Sciatic nerve (tissue), 2 donors: ENCODE results near the gene TRIOBP. TPM values are rescaled to one million over a fixed set of nuclear protein-coding genes. Genes with fewer than 3 reads are reported as not detected.

Experiments
- ATAC-seq: fragments of 200-7000 bp; cut with Tn5 transposase; one replicate; pipeline ENCODE4 v1.9.1; 2020; ENCODE audit warnings: mild to moderate bottlenecking, moderate library complexity
- DNase-seq: peaks from one replicate; pipeline ENCODE4 v3.0.0-alpha.2; 2020; ENCODE audit warnings: low spot score
- intact Hi-C: fragments of 100-400 bp; cut with DNase I; formaldehyde crosslinking; loops from one replicate; pipeline ENCODE4 v1.14.2; 2022
- total RNA-seq: library from RNA; stranded (reverse); fragmentation: NEBNext Ultra II Directional; extraction: Animal tissue kit (Norgen Biotek cat#: 25700); gene quantifications from one replicate; pipeline ENCODE4 v1.2.1, GENCODE V29; 2021
- donor health status: DM: no; HTN: no; CAD: no.
- donor health status: DM: no; HTN: no; CAD: no.

The TRIOBP gene
- total RNA-seq, 1 donor from 2014 or later: 84.0 TPM

DNA sequence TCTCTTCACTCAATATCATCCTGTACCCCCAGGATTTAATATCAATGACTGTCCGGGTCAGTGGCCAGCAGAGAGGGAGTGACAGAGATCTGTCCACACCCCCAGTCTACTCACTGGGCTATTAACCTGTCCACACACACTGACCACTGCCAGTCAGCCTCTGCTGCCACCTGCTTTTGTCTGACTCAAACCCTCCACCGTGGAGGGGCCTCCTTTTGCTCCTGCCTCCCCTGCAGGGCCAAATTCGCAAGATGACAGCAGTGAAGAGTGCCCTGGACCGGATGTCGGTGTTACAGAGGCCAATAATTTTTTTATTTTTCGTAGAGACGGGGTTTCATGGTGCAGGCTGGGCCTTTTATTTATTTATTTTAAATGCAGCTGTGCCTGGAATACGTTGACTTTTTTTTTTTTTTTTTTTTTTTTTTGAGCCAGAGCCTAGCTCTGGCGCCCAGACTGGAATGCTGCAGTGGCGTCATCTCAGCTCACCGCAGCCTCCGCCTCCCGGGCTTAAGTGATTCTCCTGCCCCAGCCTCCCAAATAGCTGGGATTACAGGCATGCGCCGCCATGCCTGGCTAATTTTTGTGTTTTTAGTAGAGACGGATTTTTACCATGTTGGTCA is 33.2 kb upstream of the TRIOBP start:
- DNase-seq: no peak
- intact Hi-C loops: no loop called here
- ATAC-seq: no peak

DNA sequence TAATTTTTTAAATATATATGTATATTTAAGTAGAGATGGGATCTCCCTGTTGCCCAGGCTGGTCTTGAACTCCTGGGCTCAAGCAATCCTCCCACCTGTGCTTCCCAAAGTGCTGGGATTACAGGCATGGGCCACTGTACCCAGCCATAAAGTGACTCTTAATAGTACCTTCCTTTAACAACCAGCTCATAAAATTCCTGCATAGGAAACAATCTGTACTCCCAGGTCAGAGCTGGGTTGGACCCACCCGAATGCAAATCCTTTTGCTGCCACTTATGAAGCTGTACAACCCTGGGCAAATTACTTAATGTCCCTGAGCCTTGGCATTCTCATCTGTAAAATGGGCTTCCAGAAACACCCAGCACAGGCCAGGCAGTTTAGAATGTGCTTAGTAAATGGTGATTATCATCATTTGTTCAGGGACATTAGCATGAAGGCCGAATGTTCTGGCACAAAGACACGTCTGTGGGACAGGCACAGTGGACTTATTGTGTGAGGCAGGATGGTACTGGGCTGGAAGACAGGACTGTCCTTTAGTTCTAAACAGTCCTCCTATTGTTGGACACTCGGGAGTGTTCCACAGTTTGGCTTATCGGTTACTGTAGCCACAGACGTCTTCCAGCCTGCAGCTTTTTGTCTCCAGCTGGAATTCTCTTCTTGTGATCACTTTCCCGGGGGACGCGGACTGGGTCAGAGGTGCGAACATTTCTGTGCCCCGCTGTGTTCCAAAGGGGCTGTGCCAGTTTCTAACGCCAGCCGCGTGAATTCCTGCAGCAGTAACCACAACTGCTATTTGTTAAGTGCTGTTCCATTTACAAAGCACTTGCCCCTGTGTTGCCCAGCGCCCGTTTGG is 32.4 kb upstream of the TRIOBP start:
- intact Hi-C loops: no loop called here
- DNase-seq: no peak
- peak; percentile 76 for ATAC-seq

DNA sequence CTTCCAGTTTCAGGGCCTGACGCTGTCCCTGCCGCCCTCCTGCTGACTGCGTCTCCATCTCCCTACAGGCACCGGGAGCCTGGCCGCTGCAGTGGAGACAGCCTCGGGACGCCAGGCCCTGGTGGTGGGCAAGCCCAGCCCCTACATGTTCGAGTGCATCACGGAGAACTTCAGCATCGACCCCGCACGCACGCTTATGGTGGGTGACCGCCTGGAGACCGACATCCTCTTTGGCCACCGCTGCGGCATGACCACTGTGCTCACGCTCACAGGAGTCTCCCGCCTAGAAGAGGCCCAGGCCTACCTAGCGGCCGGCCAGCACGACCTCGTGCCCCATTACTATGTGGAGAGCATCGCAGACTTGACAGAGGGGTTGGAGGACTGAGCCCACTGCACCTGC is 31.4 kb upstream of the TRIOBP start:
- intact Hi-C loops: no loop called here
- no peak for DNase-seq
- ATAC-seq: no peak

DNA sequence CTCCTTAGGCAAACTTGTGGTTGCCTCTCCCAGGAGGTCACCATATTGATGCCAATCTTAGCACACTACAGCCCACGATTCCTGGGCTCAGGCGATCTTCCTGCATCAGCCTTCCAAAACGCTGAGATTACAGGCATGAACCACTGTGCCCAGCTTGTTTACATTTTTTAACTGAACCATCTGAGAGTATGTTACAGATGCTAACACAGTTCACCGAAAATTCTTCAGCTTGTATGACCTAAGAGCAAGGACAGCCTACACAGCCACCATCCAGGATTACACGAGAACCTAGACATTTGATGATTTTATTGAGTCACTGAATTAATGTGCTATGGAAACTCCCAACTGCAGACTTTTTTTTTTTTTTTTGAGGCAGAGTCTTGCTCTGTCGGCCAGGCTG is 27.3 kb upstream of the TRIOBP start:
- intact Hi-C loops: no loop called here
- no peak for DNase-seq
- ATAC-seq: no peak

DNA sequence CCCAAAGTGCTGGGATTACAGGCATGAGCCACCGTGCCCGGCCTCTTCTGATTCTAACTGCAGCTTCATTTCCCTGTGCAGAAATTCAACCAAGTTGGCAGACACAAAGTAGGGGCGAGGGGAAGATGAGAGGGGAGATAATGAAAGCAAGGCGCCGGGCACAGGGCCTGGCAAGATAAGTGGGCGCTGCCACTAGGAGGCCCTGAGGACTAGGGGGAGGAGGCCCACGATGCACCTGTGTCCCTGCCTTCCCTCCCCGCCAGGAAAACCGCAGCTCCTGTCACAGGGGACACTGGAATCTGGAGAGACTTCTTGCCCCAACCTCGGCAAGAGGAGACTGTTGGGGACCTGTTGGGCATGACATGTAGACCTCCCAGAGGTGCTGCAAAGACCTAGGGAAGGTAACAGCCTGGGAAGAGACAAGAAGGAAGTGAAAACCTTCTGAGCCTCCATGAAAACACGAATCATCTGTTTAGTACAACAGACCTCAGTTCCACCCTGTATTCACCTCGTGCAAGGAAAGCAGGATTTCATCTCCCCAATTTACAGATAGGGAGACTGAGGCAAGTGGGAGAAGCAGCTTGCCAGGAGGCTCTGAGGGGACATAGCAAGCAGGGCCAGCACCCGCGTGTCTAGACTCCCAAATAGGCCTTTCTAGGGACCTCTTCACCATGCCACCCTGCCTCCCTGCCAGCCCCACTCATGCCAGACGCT is 24.5 kb upstream of the TRIOBP start:
- DNase-seq (no peak), ATAC-seq (no peak)
- intact Hi-C loops: no loop called here

DNA sequence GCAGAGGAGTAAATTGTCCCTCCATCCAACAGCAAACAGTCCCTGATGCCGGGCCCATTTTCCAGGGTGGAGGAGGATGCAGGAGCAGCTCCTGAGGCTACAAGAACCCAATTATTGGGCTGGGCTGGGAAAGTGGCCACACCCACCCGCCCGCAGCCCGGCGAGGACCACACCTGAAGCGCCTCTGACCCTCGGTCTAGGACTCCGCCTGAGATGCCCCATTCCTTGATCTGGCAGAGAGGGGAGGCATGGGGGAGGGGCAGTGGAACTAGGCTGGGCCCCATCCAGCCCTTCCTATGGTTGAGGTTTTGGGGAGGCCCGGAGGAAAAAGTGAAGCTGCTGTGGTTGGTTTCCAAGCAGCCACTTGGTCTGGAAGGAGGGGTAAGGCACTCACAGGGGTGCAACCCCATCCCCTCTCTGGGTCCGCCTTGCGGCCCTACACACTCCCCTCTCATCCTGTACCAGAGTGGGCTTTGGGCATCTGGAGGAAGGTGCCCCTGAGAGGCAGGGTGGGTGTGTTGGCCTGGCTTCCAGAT is 23.9 kb upstream of the TRIOBP start:
- intact Hi-C loops: no loop called here
- no peak for ATAC-seq
- no peak for DNase-seq

DNA sequence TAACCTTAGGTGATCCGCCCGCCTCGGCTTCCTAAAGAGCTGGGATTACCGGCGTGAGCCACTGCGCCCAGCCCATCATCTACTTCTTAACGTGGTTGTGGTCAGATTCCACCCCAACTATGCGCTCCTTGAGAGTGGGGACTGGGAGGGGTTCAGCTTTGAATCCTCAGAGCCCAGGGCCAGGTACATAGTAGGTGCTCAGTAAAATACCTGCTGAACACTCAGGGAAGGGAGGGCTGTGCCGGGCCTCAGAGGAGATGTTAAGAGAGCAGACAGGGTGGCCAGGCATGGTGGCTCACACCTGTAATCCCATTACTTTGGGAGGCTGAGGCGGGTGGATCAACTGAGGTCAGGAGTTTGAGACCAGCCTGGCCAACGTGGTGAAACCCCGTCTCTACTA is 22.6 kb upstream of the TRIOBP start:
- ATAC-seq (no peak), DNase-seq (no peak)
- intact Hi-C loops: no loop called here

DNA sequence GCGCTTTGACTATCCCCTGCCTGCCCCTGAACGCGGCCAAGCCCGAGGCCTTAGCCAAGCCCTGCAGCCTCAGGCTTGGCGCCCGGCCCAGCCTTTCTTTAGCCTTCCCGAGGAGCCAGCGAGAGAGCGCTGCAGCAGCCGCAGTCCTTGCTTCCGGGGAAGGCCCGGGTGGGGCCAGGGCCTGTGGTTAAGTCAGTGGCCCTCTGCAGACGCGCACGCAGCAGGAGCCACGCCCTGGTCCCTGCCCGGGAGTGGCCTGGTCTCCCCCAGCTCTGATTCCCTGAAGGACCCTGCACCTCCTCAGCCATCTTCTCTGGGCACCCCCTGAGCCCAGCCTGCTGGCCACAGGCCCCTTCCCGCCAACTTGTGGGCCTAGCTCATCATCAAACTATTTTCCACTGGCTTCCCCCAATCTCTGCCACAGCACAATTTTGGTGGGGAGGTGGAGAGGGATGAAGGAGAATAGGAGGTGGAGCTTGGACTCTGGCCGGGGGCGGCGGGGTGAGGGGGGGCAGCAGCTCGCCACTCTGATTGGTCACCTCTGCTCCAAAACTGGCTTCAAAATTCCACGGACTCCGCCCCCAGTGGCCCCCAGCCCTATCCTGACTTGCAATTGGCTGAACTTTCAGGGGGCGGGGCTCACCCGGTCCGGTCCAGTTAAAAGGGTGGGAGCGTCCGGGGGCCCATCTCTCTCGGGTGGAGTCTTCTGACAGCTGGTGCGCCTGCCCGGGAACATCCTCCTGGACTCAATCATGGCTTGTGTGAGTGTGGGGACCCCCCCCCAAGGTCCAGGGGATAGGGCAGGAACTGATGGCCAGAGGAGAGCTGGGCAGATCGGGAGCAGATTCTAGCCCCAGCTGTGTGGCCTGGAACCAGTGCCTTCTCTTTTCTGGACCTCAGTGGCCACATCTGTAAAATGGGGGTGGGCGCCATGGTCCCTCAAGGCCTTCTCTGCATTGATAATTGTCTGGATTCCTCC is 21.6 kb upstream of the TRIOBP start, which contains the start of gene LGALS1:
LGALS1 (plus strand) TSS at position 686 of the 979 bp plus-strand sequence; CDS start at position 753, 67 bp downstream.
- intact Hi-C loops: no loop called here
- peak; percentile 94 for ATAC-seq

DNA sequence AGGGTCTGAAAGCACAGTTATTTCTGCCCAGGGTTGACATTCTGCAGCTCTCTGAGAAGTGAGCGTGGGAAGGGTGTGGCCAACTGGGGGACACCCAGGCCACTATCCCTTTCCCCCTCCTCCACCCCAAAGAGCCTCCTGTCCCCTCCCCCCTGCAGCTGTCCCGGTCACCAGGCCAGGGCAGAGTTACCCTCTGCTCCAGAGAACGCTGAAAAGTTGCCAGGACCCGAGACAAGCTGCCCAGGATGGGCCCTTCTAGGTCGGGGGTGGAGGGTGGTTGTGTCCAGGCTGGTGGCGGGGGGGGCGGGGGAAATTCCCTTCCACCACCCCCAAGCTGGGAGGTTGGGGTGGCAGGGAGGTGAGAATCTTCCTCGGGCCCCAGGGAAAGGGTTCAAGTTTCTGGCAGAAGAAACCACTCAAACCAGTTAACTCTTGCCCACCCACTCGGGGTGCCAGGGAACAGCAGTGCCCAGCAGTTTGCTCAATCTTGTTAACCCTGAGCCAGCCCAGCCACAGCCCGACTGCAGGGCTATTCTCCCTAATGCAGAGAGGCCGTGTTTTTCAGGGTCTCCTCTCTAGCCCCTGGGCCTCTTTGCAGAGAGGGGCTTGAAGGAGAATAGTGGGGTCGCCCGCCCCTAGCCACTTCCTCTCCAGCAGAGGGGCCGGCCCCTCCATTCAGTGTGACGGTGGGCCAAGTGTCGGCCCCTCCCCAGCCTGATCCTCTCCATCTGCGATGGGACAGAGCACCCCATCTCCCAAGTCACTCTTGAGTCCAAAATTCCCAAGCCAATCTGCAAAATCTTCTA is 20.7 kb upstream of the TRIOBP start:
- ATAC-seq: peak; percentile 7
- DNase-seq: peak; percentile 82
- intact Hi-C loops: no loop called here

More for the DNA sequence above, 21.6 kb upstream of the TRIOBP start, which contains the start of gene LGALS1:
- DNase-seq: peak; percentile 99

DNA sequence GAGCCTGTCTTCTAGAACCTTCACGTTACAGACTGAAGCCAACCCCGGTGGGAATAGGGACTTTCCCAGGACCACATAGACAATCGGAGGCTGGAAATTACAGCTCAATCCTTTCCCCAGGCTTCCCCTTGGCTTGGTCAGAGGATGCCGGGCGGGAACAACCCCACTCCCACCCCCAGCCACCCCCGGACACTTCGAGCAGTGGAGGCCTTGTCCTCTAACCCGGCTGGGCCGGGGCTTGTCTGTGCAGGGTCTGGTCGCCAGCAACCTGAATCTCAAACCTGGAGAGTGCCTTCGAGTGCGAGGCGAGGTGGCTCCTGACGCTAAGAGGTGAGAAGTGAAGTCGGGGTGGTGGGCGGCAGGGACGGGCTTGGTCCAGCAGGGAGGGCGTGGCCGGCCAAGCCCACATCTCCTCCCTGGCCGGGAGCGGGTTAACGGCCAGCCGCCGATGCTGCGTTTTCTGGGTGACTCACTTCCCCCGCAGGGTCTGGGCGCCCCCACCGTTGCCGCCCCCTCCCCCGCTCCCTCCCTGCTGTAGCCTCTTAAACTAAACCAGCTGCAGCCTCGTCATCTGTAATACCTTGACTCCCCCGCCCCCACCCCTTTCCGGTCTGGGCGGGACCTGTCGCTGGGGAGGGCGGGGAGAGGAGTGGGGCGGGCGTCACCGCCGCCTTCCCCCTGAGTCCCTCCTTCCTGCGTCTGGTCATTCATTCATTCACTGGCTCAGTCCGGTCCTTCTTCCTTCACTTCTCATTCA is 19.9 kb upstream of the TRIOBP start:
- peak; percentile 90 for DNase-seq
- peak; percentile 40 for ATAC-seq
- intact Hi-C loops: no loop called here

DNA sequence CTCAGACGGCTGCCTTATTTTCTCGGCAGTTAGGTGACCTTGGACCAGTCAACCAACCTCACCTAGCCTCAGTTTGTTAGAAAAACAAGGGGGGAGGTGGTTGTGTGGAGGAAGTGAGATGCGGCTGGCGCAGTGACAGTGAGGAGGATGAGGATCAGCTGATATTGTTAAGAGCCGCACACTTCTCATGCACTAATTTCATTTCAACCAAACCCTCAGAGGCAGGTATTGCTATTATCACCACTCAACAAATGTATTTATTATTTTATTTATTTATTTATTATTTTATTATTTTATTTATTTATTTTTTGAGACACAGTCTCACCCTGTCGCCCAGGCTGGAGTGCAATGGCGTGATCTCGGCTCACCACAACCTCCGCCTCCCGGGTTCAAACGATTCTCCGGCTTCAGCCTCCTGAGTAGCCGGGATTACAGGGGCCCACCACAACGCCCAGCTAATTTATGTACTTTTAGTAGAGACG is 19.3 kb upstream of the TRIOBP start:
- DNase-seq (no peak), ATAC-seq (no peak)
- intact Hi-C loops: no loop called here

DNA sequence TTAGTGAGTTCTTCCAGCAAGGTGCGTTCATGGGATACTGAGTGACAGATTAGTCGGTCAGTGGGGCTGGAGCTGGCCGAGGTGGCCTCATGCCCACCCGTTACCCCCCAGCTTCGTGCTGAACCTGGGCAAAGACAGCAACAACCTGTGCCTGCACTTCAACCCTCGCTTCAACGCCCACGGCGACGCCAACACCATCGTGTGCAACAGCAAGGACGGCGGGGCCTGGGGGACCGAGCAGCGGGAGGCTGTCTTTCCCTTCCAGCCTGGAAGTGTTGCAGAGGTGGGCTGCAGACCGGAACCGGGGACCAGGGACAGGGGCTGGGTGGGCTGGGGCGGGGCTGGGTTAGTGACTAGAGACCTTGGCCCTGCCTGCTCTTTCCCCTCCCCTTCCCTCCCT is 18.5 kb upstream of the TRIOBP start:
- intact Hi-C loops: no loop called here
- DNase-seq (no peak), ATAC-seq (no peak)

DNA sequence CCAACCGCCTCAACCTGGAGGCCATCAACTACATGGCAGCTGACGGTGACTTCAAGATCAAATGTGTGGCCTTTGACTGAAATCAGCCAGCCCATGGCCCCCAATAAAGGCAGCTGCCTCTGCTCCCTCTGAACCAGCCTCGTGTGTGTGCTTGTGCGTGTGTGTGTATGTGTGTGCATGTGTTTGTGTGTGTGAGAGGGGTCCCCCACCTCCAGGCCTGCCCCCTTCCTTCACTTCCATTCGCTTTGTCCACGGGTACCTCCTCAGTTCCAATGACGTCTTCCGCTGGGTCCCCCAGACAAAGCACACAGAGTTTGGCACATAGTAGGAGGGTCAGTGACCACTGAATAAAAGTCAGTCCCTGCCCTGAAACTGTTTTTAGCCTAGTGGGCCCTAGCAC is 17.2 kb upstream of the TRIOBP start:
- intact Hi-C loops: no loop called here
- no peak for ATAC-seq
- DNase-seq: no peak

DNA sequence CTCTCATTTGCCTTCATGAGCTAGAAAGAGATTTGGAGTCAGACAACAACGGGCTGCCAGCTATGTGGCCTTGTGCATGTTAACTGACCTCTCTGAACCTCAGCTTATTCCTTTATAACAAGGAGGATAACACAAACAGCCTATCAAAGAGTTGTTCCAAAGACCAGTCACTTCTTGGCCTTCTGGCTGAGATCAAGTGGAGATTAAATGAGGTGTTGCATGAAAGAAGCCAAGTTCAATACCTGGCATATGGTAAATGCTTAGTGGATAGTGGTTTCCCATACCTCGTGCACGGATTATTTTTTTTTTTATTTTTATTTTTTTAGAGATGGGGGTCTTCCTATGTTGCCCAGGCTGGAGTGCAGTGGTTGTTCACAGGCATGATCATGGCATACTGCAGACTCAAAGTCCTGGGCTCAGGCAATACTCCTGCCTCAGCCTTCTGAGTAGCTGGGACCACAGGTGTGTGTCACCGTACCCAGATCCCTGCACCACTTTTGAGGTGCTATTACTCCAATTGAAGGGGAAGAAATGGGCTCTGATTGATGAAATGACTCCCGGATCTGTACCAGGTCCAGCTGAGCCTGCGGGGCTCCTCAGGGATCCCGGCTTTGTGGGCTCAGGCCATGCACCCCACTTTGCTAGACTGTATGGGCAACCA is 16.5 kb upstream of the TRIOBP start:
- ATAC-seq (no peak), DNase-seq (no peak)
- intact Hi-C loops: no loop called here

DNA sequence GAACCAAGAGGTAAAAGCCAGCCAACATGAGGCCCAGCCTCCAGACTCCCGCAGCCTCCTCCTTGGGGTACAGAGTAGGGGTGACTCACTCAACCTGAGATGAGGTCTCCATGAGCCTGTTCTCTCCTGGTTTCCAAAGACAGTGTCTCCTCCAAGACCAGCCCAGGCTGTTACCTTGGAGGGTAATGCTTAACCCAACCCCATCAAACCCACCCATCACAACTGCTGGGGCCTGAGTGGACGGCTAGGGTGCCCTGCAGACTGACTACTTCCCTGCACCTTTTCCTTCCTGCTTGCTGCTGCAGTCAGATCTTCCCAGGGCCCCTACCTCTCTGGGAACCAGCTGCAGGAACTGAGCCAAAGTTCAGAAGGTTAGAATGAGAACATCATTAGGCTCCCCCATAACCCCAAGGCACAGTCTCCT is 15.8 kb upstream of the TRIOBP start:
- intact Hi-C loops: no loop called here
- DNase-seq (no peak), ATAC-seq (no peak)

DNA sequence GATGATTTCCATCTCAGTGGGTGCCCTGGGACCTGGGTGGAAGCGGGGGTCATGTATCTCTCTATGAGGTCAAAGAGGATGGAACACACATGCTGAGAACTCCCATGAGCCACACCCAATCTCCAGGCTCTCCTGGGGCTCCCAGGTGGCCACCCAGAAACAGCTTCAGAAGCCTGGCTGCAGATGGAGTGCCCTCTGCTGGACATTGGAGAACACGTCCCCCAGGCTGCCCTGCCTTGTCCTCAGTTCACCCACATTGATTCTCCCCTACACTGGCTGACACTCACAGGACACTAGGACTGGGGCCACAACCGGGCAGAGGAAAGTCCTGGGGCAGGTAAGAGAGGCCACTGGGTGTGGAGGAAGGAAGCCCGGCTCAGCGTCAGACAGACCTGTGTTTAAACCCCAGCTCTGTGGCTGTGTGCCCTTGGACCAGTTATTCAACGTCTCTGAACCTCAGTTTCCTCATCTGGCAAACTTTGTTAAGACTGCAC is 15.2 kb upstream of the TRIOBP start:
- DNase-seq: peak; percentile 83
- intact Hi-C loops: no loop called here
- ATAC-seq: peak; percentile 50
